K562 (cell line): ENCODE measurements around the gene CDC14A. TPM values are rescaled to one million over a fixed set of nuclear protein-coding genes. Genes with fewer than 3 reads are reported as not detected.

Source experiments
- ATAC-seq: fragments of 200-7000 bp; cut with Tn5 transposase; 3 replicates; pipeline ENCODE4 v1.9.1; 2020; ENCODE audit warnings: moderate library complexity
- BruUV-seq: library from RNA; stranded (reverse); fragments of 400-500 nt; replicated peaks from 2 replicates; lab custom pipeline; 2021; lab: Mats Ljungman, UMichigan
- CTCF ChIA-PET: fragments of 300-600 bp; formaldehyde crosslinking; extraction: SDS; loops from one replicate; lab custom pipeline; 2021; ENCODE audit warnings: low intra/inter-chr PET ratio; lab: Yijun Ruan, JAX
- POLR2A ChIA-PET: fragments of 300-600, 350-650 bp; sonication (Branson Sonifier 250); formaldehyde crosslinking; extraction: SDS; loops from one replicate; lab custom pipeline; 2021; ENCODE audit warnings: antibody characterized with exemption, inconsistent platforms; lab: Yijun Ruan, JAX
- DNase-seq, 4 experiments: peaks; one replicate each; pipeline versions ENCODE4 v3.0.0 to v3.0.0-alpha.2; 2011 to 2018; ENCODE audit warnings: low spot score in 3 of 4, mixed read lengths in 3 of 4; ENCODE audit errors: extremely low read depth in 1 of 4
- FAIRE-seq: peaks from 2 replicates; lab custom pipeline; 2011; peaks lifted over from hg19 to GRCh38; lab: Jason Lieb, UNC
- H2AFZ ChIP-seq: 2 replicates; pipeline ENCODE4 v1.6.0; 2011; ENCODE audit warnings: low read depth, low read length, control low read depth, inconsistent platforms
- H3K27ac ChIP-seq: fragments of 200-600 bp; 3 replicates; pipeline ENCODE4 v1.8.0; 2011; ENCODE audit warnings: low read depth, mild to moderate bottlenecking, control low read depth, inconsistent platforms, low read length, moderate library complexity, mixed read lengths; ENCODE audit errors: extremely low read depth
- H3K27me3 ChIP-seq, 2 experiments: fragments of 300-600 bp in 1 of 2; 2 replicates in 1 of 2; 3 replicates in 1 of 2; pipeline versions ENCODE4 v1.6.0 to v1.8.0; 2011; ENCODE audit warnings: inconsistent platforms in 2 of 2, low read length in 2 of 2, mild to moderate bottlenecking in 1 of 2, mixed read lengths in 1 of 2, moderate library complexity in 1 of 2; ENCODE audit not compliant: control insufficient read depth in 2 of 2, insufficient read depth in 2 of 2
- H3K36me3 ChIP-seq: fragments of 300-600 bp; 3 replicates; pipeline ENCODE4 v1.8.0; 2011; ENCODE audit warnings: mild to moderate bottlenecking, low read length, inconsistent platforms; ENCODE audit not compliant: control insufficient read depth, insufficient read depth
- H3K4me1 ChIP-seq, 2 experiments: fragments of 200-600 bp in 1 of 2; replicated peaks in 1 of 2; 2 replicates in 1 of 2; 3 replicates in 1 of 2; pipeline versions ENCODE4 v1.5.1 to v1.8.0; 2011; ENCODE audit warnings: inconsistent platforms in 2 of 2, low read length in 2 of 2, mild to moderate bottlenecking in 1 of 2, mixed read lengths in 1 of 2, moderate library complexity in 1 of 2; ENCODE audit not compliant: control insufficient read depth in 2 of 2, insufficient read depth in 2 of 2
- H3K4me2 ChIP-seq: 2 replicates; pipeline ENCODE4 v1.6.1; 2011; ENCODE audit warnings: low read length, control low read depth, inconsistent platforms, mixed read lengths; ENCODE audit not compliant: insufficient read depth
- H3K4me3 ChIP-seq: fragments of 200-600 bp; sonication (generic), shearing (Covaris generic); 2 replicates; pipeline ENCODE4 v1.5.1; 2016; ENCODE audit warnings: control low read depth, inconsistent platforms
- H3K79me2 ChIP-seq: fragments of 200-600 bp; 3 replicates; pipeline ENCODE4 v1.8.0; 2011; ENCODE audit warnings: low read length, inconsistent platforms; ENCODE audit not compliant: control insufficient read depth, insufficient read depth
- H3K9ac ChIP-seq, 2 experiments: 2 replicates each; pipeline versions ENCODE4 v1.6.0 to v1.6.1; 2011; ENCODE audit warnings: low read depth in 2 of 2, low read length in 2 of 2, control low read depth in 1 of 2, inconsistent platforms in 1 of 2, mild to moderate bottlenecking in 1 of 2, mixed read lengths in 1 of 2; ENCODE audit not compliant: insufficient read depth in 1 of 2
- H3K9me1 ChIP-seq: one replicate; pipeline ENCODE4 v1.6.0; 2011; ENCODE audit warnings: inconsistent platforms, mild to moderate bottlenecking, low read length, moderate library complexity; ENCODE audit not compliant: control insufficient read depth, insufficient read depth
- H3K9me3 ChIP-seq: replicated peaks from 2 replicates; pipeline ENCODE4 v1.5.1; 2011; ENCODE audit warnings: low read depth, low read length, inconsistent platforms; ENCODE audit not compliant: control insufficient read depth, insufficient read depth
- H4K20me1 ChIP-seq: replicated peaks from 2 replicates; pipeline ENCODE4 v1.6.1; 2011; ENCODE audit warnings: low read length, inconsistent platforms, mixed read lengths; ENCODE audit not compliant: control insufficient read depth, insufficient read depth
- ATF3 ChIP-seq, 2 experiments: fragments of 450-650 bp in 1 of 2; sonication (generic) in 1 of 2; formaldehyde crosslinking in 1 of 2; IDR thresholded peaks in 1 of 2; conservative IDR thresholded peaks in 1 of 2; 2 replicates each; pipeline versions ENCODE4 v1.6.1 to v1.8.1; 2016 to 2023; ENCODE audit warnings: mild to moderate bottlenecking in 2 of 2, moderate library complexity in 2 of 2, inconsistent platforms in 1 of 2, missing genetic modification reagents in 1 of 2
- ELF1 ChIP-seq: fragments of 200-800 bp; sonication (Bioruptor generic); IDR thresholded peaks from 2 replicates; pipeline ENCODE4 v1.6.1; 2016; ENCODE audit warnings: missing genetic modification characterization, missing compliant biosample characterization
- FOSL1 ChIP-seq: fragments of 200-800 bp; sonication (Bioruptor generic); conservative IDR thresholded peaks from 2 replicates; pipeline ENCODE4 v1.6.1; 2016; ENCODE audit warnings: missing genetic modification characterization, missing compliant biosample characterization
- GABPA ChIP-seq: fragments of 200-800 bp; sonication (Bioruptor generic); conservative IDR thresholded peaks from 2 replicates; pipeline ENCODE4 v1.6.1; 2016; ENCODE audit warnings: low read depth, missing genetic modification characterization, missing compliant biosample characterization
- JUND ChIP-seq, 2 experiments: IDR thresholded peaks; 2 replicates in 1 of 2; 3 replicates in 1 of 2; pipeline ENCODE4 v1.6.1; 2011; ENCODE audit warnings: borderline replicate concordance in 2 of 2, low read depth in 2 of 2, low read length in 2 of 2, improper control_type of control experiment in 1 of 2, missing biosample characterization in 1 of 2, missing genetic modification characterization in 1 of 2, missing genetic modification reagents in 1 of 2
- RAD21 ChIP-seq, 2 experiments: fragments of 250-450 bp in 1 of 2; fragments of 450-650 bp in 1 of 2; sonication (Bioruptor Pico) in 1 of 2; formaldehyde crosslinking in 1 of 2; IDR thresholded peaks in 1 of 2; conservative IDR thresholded peaks in 1 of 2; 2 replicates each; pipeline versions ENCODE4 v1.4.0 to v1.8.0; 2020 to 2022; ENCODE audit warnings: mild to moderate bottlenecking in 2 of 2, moderate library complexity in 1 of 2
- ZNF175 ChIP-seq: fragments of 200-800 bp; sonication (Bioruptor generic); IDR thresholded peaks from 2 replicates; pipeline ENCODE4 v1.6.1; 2016; ENCODE audit warnings: low read depth, mild to moderate bottlenecking, missing genetic modification characterization, missing compliant biosample characterization
- ZNF324 ChIP-seq: fragments of 250-450 bp; sonication (Bioruptor Pico); IDR thresholded peaks from 2 replicates; pipeline ENCODE4 v1.4.0; 2020; ENCODE audit warnings: mild to moderate bottlenecking
- WGBS: fragments of 100-300 bp; shearing (Covaris generic); methylation state at CpG from one replicate; pipeline ENCODE4 v1.1.6; 2016; ENCODE audit warnings: low coverage, mixed read lengths; ENCODE audit not compliant: insufficient coverage; ENCODE audit errors: missing lambda C conversion rate; 5-methylcytosine and 5-hydroxymethylcytosine counted together
- in situ Hi-C: fragments of 300-500 bp; cut with MboI; formaldehyde crosslinking; loops from 4 replicates; pipeline ENCODE4 v1.15.0; 2018; ENCODE audit warnings: inconsistent platforms, mixed read lengths
- intact Hi-C: fragments of 100-400 bp; cut with micrococcal nuclease; formaldehyde crosslinking; loops from 2 replicates; pipeline ENCODE4 v1.14.2; 2022
- polyA plus RNA-seq, 8 experiments: library from polyadenylated mRNA; depleted of rRNA in 4 of 8; stranded (reverse) in 5 of 8; unstranded in 3 of 8; fragments of >200 nt; fragmentation: Nextera tagmentation in 2 of 8; fragmentation: Illumina TruSeq in 1 of 8; extraction: Ambion mirVana in 2 of 8; extraction: Trizol in 1 of 8; gene quantifications; 2 replicates each; pipeline versions ENCODE4 v1.2.1 to v1.2.3, GENCODE V29; 2011 to 2014; ENCODE audit warnings: inconsistent platforms in 1 of 8, missing spikeins in 1 of 8
- total RNA-seq, 7 experiments: library from RNA; depleted of rRNA in 6 of 7; stranded (reverse); fragments of >200 nt in 6 of 7; fragmentation: Illumina TruSeq in 2 of 7; extraction: Trizol in 2 of 7; gene quantifications; 2 replicates each; pipeline versions ENCODE4 v1.2.1 to v1.2.3, GENCODE V29; 2011 to 2021; ENCODE audit warnings: low replicate concordance in 1 of 7

The CDC14A gene
- total and polyA plus RNA-seq, 9 of the 15 experiments (the other 6 are each of a cell fraction or from before 2014, with no cell fraction given): 17.0 to 74.3 (median 33.4) TPM

GRCh38 chr1:100443811-100444571, 91.7 kb downstream of the CDC14A start:
- H3K27ac ChIP-seq: 0 out of 3 replicates have a peak overlapping the region, but pooled peaks have one; percentile 16
- no peak overlapping the region for H3K4me3 ChIP-seq
- TF ChIP-seq ELF1 (tag): no peak
- TF ChIP-seq GABPA (tag): peak; percentile 32; the same call in 1 of the 2 replicates
- no peak for TF ChIP-seq JUND (IDR thresholded peaks at IDR 0.05; ENCODE audit: borderline replicate concordance, low read depth, low read length)
- TF ChIP-seq JUND (tag; IDR thresholded peaks at IDR 0.05; ENCODE audit: borderline replicate concordance, low read depth, low read length): peak; percentile 36; the same call in 1 of the 3 replicates
- no peak for TF ChIP-seq ZNF175 (CRISPR knock-in tag)
- TF ChIP-seq FOSL1: peak; percentile 61
- 0 out of 4 replicates have a peak, but pooled peaks of 1 of the 2 experiments have one; percentile 14 for TF ChIP-seq RAD21 (CRISPR knock-in tag; conservative IDR thresholded peaks at IDR 0.05 in 1 of 2, IDR thresholded peaks at IDR 0.05 in 1 of 2)
- no peak for TF ChIP-seq ZNF324 (CRISPR knock-in tag)
- TF ChIP-seq ATF3 (IDR thresholded peaks at IDR 0.05): peak; percentile 24; the same call in 1 of the 2 replicates
- no peak for TF ChIP-seq ATF3 (CRISPR knock-in tag; conservative IDR thresholded peaks at IDR 0.05)
- no peak overlapping the region for H3K4me2 ChIP-seq
- DNase-seq (no peak), ATAC-seq (no peak), FAIRE-seq (no peak)
- H3K4me1 ChIP-seq: peaks cover 0 to 36% of the 10 kb centered on the region in 2 experiments
- H3K36me3 ChIP-seq: peaks cover 71% of the 10 kb centered on the region
- no TSS peak for BruUV-seq
- in situ Hi-C loops (no loop called here), intact Hi-C loops (no loop called here)
- no peaks in the 10 kb centered on the region for H3K27me3 ChIP-seq
- WGBS: 61% methylated on average over 7 of the region's 7 CpGs
- H4K20me1 ChIP-seq: no peaks in the 10 kb centered on the region
- no peak overlapping the region for H3K9ac ChIP-seq
- CTCF ChIA-PET: no interaction called here
- H3K9me1 ChIP-seq: no peaks in the 10 kb centered on the region
- peaks cover 35% of the 10 kb centered on the region for H3K79me2 ChIP-seq
- no peak overlapping the region for H2AFZ ChIP-seq
- no peaks in the 10 kb centered on the region for H3K9me3 ChIP-seq
- POLR2A ChIA-PET: interaction anchor here (0.6 to 1.3 kb wide), 4 partner anchors 11 to 314 kb away, joined by 3 to 4 read pairs (median 3); no protein-coding TSS in a partner anchor
